ENCODE measurements around the gene TPM1. TPM values are rescaled to one million over a fixed set of nuclear protein-coding genes. Genes with fewer than 3 reads are reported as not detected.

TPM1 gene
- total RNA-seq, 1 experiment from 2014 or later, result 22.5 TPM

- no peak overlapping the region for H3K4me3 ChIP-seq (replicated peaks in 1 of 2; ENCODE audit: low read depth in 1 of 2, low read length in 2 of 2)
- H3K27ac ChIP-seq (ENCODE audit: low read depth, low read length), result no peak overlapping the region
- H2AFZ ChIP-seq (ENCODE audit: low read depth, low read length, poor library complexity, severe bottlenecking), result no peak overlapping the region
- ChIA-PET CTCF (interaction anchor here (1.5 kb wide), 1 partner anchor 25 kb away, joined by 4 read pairs; no protein-coding TSS in a partner anchor), POLR2A (no interaction called here), RAD21 (ENCODE audit: low non-redundant PET in 1 of 2, low total read pairs in 2 of 2, uncharacterized antibody in 2 of 2, unreplicated experiment in 2 of 2) (no interaction called here)
- intact Hi-C loops (cut with micrococcal nuclease), result no loop called here
- BruUV-seq (replicated peaks), result no TSS peak
- no peak overlapping the region for H3K4me2 ChIP-seq (ENCODE audit: low read length)
- no peaks in the 10 kb centered on the region for H3K4me1 ChIP-seq (ENCODE audit: control insufficient read depth in 1 of 2, insufficient read depth in 2 of 2, low read length in 2 of 2)
- DNase-seq (ENCODE audit: low read depth, low spot score), result no peak
- H3K79me2 ChIP-seq (ENCODE audit: insufficient read depth, low read length), result no peaks in the 10 kb centered on the region
- no peaks in the 10 kb centered on the region for H3K36me3 ChIP-seq (ENCODE audit: control insufficient read depth in 1 of 2, insufficient read depth in 2 of 2, low read length in 2 of 2)
- no peaks in the 10 kb centered on the region for H4K20me1 ChIP-seq (ENCODE audit: insufficient read depth)
- ATAC-seq, result no peak
- no peaks in the 10 kb centered on the region for H3K9me3 ChIP-seq (ENCODE audit: control insufficient read depth in 1 of 2, insufficient read depth in 1 of 2, low read depth in 1 of 2, low read length in 2 of 2)
- H3K27me3 ChIP-seq (ENCODE audit: insufficient read depth, low read length), result no peaks in the 10 kb centered on the region
- TF ChIP-seq YY1 (IDR thresholded peaks at IDR 0.05; ENCODE audit: extremely low read depth, insufficient replicate concordance, low read depth, low read length), result no peak
- TF ChIP-seq RAD21 (IDR thresholded peaks at IDR 0.05; ENCODE audit: low read depth), result no peak
- TF ChIP-seq CTCF (IDR thresholded peaks at IDR 0.05 in 2 of 3, conservative IDR thresholded peaks at IDR 0.05 in 1 of 3; ENCODE audit: borderline replicate concordance in 1 of 3, insufficient read depth in 1 of 3, low read depth in 2 of 3, low read length in 2 of 3), result no peak
- no peak for TF ChIP-seq EZH2 (IDR thresholded peaks at IDR 0.05)
- no peak for TF ChIP-seq CEBPB (IDR thresholded peaks at IDR 0.05; ENCODE audit: low read depth)
- TF ChIP-seq, protein P1, sequence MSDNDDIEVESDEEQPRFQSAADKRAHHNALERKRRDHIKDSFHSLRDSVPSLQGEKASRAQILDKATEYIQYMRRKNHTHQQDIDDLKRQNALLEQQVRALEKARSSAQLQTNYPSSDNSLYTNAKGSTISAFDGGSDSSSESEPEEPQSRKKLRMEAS (IDR thresholded peaks at IDR 0.05), result no peak
- TF ChIP-seq TCF7L2 (IDR thresholded peaks at IDR 0.05; ENCODE audit: borderline replicate concordance, extremely low read depth, insufficient read depth, insufficient read length), result no peak
- no peak for TF ChIP-seq ZNF274 (IDR thresholded peaks at IDR 0.05; ENCODE audit: low read depth, low read length)
- TF ChIP-seq, protein P2, sequence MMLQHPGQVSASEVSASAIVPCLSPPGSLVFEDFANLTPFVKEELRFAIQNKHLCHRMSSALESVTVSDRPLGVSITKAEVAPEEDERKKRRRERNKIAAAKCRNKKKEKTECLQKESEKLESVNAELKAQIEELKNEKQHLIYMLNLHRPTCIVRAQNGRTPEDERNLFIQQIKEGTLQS (IDR thresholded peaks at IDR 0.05), result no peak
- no peak for TF ChIP-seq EGR1 (IDR thresholded peaks at IDR 0.05; ENCODE audit: low read depth)
- no peak for TF ChIP-seq ELF1 (IDR thresholded peaks at IDR 0.05; ENCODE audit: borderline replicate concordance, low read depth)
- TF ChIP-seq FOSL1 (IDR thresholded peaks at IDR 0.05; ENCODE audit: low read depth), result no peak
- no peaks in the 10 kb centered on the region for H3K9me2 ChIP-seq (ENCODE audit: insufficient read depth)
- no peak overlapping the region for H3K9ac ChIP-seq (ENCODE audit: low read length)
These were observed 30.3 kb downstream of the TPM1 start for GRCh38 chr15:63072809-63073277.

Measured in HCT116 (cell line).